Raji (cell line): ENCODE measurements around the gene ENTHD1.

Experiments used
- POLR2A ChIP-seq: IDR thresholded peaks from 2 replicates; pipeline ENCODE4 v1.6.1; 2011; ENCODE audit warnings: low read depth, low read length, control low read depth; ENCODE audit not compliant: insufficient read depth

The ENTHD1 gene

DNA sequence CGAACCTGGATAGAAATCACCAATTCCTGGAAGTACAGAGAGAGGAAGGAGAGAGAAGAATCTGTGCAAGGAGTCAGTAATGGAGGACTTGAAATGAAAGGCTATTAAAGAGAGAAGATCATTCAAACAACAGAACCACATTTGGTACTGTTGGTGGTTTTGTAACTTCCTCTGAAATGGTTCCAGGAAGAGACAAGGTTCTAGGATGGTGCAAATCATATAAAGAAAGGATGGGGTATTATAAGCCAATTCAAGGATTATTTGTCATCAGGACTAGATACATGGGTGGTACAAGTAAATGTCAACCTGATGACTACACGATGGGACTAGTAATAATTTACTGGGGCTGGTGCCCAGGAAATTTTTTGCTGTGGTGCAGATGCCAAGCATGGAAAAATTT, 37.7 kb upstream of the ENTHD1 start:
- no peak for TF ChIP-seq POLR2A

DNA sequence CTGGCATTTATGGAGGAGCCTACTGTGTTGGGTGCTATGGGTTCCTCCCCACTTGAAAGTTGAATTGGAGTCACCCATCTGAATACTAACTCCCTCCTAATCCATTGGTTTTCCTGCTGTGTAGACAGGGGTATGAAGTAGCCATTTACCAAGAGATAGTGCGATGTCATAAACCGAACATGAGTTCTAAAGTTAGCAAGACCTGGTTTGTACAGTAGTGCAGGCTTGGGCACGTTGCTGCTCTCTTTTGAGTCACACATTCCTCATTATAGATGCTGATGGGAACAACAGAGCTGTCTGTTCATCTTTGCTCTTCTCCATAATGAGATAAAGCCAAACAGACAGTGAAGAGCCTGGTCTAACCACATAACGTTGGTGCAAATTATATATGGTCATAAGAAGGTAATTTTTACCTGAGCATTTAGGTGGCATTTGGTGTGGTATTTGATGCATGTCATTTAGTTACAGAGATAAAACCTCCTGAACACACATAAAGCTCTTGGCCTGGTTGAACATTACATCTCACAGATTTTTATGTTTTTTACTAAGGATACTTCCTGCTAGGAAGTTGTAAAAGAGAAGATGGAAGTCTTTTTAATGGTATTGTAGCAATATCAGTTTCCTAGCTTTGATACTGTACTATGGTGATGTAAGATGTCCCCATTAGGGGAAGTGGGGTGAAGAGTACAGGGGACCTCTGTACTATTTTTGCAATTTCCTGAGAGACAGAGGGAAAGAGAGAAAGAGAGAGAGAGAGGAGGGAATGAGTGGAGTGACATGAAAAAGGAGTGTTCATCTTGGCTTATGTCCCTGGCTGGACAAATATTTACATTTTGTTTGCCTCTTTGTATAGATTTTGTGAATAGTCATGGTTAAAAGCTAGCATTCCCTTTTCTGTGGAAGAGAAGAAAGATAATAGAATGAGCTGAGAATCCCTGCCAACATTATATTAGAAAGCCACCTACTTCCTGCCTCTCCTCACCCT, 35.3 kb upstream of the ENTHD1 start:
- TF ChIP-seq POLR2A = no peak

DNA sequence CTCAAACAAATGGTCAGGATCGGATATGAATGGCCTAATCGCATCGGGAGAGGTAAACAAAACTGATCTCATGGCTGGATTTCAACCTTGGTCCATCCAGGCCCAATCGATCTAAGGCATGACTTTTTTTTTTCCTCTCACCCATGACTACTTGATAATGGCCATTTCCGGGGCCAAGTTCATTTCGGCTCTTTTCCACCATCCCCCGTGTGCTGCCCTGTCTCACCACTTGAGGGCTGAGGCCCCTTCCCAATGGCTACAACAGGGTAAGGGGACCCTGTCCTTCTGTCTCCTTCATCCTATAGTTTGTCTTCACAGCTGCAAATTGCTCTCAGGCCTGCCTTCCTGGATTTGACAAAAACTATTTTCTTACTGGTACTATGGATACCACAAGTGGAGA, 34.0 kb upstream of the ENTHD1 start:
- TF ChIP-seq POLR2A = no peak

DNA sequence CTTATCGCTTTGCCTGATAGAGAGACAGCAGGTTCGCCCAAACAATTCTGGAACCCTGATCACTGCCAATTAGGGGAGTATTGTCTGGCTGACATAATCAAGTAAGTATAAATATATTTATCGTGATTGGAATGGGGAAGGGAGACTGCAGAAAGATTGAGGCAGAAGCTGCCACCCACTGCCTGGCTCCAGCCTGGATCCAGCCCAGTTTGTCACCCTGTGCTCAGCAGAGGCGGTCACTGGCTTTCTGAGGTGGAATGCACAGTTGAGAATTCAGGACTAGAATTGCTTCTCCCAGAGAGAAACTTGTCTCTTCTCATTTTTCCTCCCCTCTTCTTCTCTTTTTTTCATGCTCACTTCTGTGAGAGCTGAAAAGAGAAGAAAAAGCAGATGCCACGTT, 33.2 kb upstream of the ENTHD1 start:
- TF ChIP-seq POLR2A = no peak

DNA sequence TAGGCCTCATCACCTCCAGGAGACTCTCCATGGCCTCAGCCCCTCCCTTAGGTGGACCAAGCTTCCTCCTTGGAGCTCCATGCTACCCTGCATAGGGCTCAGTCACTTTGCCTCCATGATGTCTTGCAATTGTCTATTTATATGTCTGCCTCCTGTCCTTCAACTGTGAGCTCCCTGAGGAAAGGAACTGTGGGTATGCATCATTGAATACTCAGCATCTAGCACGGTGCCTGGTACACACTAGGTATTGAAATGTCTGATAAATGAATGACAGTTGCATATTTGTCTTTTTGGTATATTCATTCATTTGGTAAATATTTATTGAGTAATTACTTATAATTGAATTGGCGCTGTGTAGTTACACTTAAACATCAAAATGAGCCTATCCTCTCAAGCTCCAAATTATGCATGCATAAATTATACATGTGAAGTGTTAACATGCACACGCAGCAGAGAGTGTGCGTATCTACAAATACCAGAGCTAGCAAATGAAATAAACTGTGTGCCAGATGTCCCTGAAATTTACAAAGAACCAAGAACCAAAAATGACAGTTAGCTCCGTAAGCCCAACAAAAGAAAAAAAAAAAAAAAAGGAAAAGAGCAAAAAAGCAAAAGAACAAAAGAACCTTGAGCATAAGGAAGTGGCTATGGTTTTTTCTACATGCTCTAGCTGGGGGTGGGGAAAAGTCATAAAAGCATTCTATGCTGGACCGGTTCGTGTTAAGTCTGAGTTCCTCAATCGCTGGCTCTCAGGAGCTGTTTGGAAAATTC, 32.5 kb upstream of the ENTHD1 start:
- TF ChIP-seq POLR2A = no peak

DNA sequence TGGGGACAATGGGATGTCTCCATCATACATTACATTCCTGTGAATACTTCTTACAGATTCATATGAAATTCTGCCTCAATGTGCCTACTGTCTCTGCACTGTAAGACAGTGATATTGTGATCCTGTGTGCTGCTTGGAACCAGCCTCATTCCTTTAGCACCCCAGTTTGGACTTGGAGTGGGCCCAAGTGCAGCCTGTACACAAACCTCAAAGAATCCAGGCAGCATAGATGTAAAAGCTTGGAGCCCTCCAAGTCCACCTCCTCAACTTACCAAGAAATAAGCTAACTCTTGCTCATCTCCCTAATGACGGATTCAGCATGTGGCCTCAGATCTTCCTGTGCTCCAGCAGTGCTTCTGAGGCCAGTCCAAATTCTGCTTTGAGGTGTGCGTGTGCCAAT, 31.7 kb upstream of the ENTHD1 start:
- no peak for TF ChIP-seq POLR2A

DNA sequence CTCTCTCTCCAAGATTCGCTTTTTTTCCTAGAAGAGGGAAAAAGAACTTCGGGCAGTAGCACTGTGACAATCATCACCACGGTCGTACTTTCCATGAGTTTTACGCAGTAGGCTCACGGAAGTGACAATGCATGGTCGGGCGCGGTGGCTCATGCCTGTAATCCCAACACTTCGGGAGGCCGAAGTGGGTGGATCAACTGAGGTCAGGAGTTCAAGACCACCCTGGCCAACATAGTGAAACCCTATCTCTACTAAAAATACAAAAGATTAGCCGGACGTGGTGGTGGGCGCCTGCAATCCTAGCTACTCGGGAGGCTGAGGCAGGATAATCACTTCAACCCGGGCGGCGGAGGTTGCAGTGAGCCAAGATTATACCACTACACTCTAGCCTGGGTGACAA, 30.7 kb upstream of the ENTHD1 start:
- no peak for TF ChIP-seq POLR2A

DNA sequence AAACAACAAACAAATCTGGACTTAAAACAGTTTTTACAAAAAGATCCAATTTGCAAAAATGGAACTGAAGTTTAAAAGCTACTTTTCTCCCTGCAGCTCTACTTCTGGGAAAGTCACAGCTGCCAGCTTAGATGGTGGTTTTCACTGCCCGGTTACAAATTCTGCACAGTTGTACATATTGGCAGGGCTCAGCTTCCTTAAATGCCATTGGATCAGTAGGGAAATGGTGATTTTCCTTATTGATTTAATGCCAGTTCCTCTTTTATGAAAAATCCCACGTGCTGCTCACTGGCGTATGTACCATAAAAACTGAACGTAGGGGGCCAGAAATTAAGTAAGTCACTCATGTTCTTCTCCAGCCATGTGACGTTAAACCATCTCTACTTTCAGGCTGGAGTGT, 30.1 kb upstream of the ENTHD1 start:
- no peak for TF ChIP-seq POLR2A

DNA sequence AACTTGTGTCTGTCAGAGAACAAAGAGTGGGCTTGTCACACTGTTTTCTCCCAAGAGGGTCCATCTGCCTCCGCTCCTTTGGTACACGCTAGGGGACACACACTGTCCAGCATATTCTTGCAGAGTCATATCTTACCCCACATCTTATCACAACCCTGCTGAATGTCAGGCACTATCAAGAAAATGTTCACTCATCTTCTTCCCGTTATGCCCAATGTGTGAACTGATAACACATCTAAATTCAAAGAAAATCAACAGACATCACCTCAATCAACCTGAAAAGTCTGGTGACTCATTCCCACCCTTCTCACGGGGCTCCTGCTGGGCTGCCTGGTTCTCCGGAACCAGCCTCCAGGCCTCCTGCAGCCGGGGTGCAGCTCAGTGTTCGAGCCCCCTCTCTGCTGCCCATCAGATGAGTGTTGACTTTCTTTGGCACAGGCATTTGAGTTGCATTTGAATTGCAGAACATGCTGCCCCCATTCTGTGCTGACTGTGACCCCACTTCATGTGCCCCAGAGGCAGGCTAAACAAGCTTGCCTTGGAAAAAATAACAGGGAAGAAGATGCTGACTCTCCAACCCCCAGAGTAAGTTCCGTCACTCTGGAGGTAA, 26.7 kb upstream of the ENTHD1 start:
- TF ChIP-seq POLR2A = no peak

DNA sequence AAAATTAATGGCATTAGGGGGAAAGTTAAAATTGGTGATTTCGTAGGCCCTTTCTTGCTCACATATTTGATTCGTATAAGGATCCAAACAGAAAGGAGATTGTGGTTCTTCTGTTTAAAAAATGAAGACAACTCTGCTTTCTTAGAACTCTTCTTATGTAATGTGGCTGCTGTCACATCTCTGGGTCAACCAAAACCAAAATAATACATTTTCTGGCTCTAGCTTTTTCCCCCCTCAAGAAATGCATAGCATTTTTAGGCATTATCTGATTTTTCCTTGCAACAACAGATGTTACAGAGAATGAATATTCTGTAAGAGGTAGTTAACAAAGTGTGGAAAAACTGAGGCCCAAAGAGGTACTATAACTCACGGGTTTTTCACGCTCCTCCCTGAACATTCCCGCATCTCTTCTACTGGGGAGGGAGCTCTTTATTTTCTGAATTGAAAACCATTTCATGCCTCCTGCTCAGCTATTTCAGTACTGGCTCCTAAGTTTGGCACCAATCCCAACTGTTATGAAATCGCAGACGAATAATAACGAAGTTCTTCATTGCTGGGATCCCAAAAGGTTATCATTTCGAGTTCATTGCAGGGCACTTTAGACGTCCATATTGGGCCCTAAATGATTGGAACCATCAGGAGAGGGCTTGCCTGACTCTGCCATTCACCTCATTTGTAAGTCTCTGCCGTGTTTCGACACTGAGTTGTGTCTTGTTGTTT, 24.4 kb upstream of the ENTHD1 start:
- no peak for TF ChIP-seq POLR2A

DNA sequence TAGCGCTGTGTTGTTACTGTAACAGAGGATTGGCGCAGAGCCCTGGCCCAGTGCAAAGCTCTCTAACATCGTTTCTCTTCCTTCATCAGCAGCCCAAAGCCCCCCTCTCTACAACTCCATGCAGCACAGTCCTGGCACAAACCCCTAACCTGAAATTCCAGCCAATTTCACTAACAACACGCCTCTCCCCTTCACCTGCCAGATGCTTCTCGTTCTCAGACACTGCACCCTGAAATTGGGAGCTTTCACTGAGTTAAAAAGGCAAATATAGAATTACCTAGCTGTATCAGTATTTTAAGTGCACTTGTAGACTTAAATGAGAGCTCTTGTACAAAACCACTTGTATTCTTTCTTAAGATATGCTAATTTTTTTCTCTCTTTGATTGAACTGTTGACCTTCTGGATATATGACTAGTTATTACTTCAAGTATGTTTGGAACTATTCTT, 23.7 kb upstream of the ENTHD1 start:
- TF ChIP-seq POLR2A = no peak

DNA sequence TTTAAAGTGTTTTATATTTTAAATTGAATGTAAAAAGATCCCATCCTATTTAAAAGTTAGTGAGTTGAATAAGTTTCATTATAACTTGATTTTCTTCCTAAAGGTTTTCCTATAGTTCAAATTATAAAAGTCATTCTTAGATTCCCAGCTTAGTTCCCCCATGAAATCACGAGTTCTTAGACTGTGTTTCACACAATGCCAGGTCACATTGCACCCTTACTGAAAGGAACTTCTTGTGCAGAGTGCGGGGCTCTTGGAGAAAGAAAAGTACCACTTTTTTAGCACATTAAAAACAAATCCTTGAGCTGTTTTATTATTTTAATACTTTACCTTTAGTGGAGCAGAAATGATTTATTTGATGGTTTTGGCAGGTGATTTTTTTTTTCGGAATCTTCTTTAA, 22.9 kb upstream of the ENTHD1 start:
- TF ChIP-seq POLR2A = no peak

DNA sequence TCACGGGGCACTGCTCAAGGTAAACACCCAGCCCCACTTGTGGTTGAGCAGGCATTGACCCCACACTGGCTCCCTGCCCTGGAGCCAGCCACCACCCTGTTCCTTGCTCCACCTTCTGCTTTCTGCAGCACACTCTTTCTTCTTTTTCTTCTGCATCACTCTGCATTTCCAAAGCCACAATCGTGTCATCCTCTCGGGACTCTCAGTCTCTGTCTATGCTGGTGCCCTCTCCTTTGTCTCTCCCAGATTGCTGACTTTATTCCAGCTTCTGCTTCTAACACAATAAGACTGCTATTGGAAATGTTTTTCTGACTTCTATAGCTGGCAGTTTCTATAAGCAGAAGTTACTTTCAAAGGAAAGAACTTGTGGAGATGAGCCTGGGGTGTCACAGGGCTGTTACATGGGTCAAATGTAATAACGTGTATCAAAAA, 21.8 kb upstream of the ENTHD1 start:
- no peak for TF ChIP-seq POLR2A

DNA sequence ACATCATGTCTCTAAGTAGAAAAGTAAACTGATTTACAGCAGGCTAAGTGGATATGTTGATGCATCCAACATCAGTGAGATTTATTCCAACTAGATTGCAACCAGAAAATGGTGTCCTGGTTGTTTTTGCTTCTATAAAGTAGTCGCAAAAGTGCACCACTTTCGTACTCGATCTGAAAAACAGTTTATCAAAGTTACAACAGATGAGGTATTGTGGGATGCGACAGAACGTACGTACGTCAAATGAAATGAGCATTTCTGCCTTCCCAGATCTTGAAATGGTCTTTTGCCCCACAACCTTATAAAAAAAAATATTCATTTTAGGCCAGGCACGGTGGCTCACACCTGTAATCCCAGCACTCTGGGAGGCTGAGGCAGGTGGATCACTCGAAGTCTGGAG, 21.0 kb upstream of the ENTHD1 start:
- no peak for TF ChIP-seq POLR2A

DNA sequence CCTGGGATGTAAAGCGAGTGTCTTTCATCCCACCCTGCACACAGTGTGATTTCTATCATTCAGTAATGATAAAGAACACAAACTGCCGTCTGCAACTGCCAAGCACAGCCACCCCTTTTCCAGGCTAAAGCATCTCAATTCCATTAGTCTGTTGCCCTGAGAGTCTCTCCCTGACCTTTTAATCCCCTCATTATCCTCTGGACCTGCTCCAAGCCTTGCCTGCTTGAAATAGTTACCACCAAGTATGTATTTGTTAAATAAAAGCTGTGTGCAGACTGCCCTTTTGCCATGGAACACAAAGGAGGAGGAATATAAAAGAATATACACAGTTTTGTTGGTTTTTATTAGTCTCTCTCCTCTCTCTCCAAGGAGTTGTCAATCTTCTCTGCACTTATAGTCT, 20.3 kb upstream of the ENTHD1 start:
- TF ChIP-seq POLR2A = no peak
